ENCODE results near the gene SLC14A1.

SLC14A1 gene

GRCh38 chr18:45724601-45725000 is 620 bp downstream of the SLC14A1 start:
- no peak for DNase-seq (ENCODE audit: low read depth)

GRCh38 chr18:45725336-45725735 is 1.4 kb downstream of the SLC14A1 start:
- DNase-seq (ENCODE audit: low read depth), result no peak

GRCh38 chr18:45726603-45727002 is 2.6 kb downstream of the SLC14A1 start:
- DNase-seq (ENCODE audit: low read depth), result no peak

GRCh38 chr18:45727068-45727467 is 3.1 kb downstream of the SLC14A1 start:
- no peak for DNase-seq (ENCODE audit: low read depth)

GRCh38 chr18:45728336-45729010 is 4.5 kb downstream of the SLC14A1 start:
- DNase-seq (ENCODE audit: low read depth), result no peak

GRCh38 chr18:45730832-45731575 is 7.0 kb downstream of the SLC14A1 start:
- no peak for DNase-seq (ENCODE audit: low read depth)

- DNase-seq (ENCODE audit: low read depth), result no peak
These were observed 7.7 kb downstream of the SLC14A1 start for GRCh38 chr18:45731716-45732115.

- DNase-seq (ENCODE audit: low read depth), result no peak
These were observed 9.6 kb downstream of the SLC14A1 start for GRCh38 chr18:45733535-45733934.

- no peak for DNase-seq (ENCODE audit: low read depth)
These were observed 10.5 kb downstream of the SLC14A1 start for GRCh38 chr18:45734505-45734904.

GRCh38 chr18:45734944-45735343 is 11.0 kb downstream of the SLC14A1 start:
- DNase-seq (ENCODE audit: low read depth), result no peak

- DNase-seq (ENCODE audit: low read depth), result no peak
These were observed 14.7 kb downstream of the SLC14A1 start for GRCh38 chr18:45738660-45739059.

- DNase-seq (ENCODE audit: low read depth), result no peak
These were observed 15.3 kb downstream of the SLC14A1 start for GRCh38 chr18:45739268-45739667.

- DNase-seq (ENCODE audit: low read depth), result no peak
These were observed 15.9 kb downstream of the SLC14A1 start for GRCh38 chr18:45739848-45740247.

GRCh38 chr18:45741056-45741455 is 17.1 kb downstream of the SLC14A1 start:
- no peak for DNase-seq (ENCODE audit: low read depth)

- DNase-seq (ENCODE audit: low read depth), result no peak
These were observed 22.0 kb downstream of the SLC14A1 start for GRCh38 chr18:45745817-45746461.

GRCh38 chr18:45748501-45748900 is 24.5 kb downstream of the SLC14A1 start:
- no peak for DNase-seq (ENCODE audit: low read depth)

GRCh38 chr18:45749918-45750689 is 26.1 kb downstream of the SLC14A1 start:
- DNase-seq (ENCODE audit: low read depth), result no peak

GRCh38 chr18:45751766-45752165 is 27.8 kb downstream of the SLC14A1 start:
- no peak for DNase-seq (ENCODE audit: low read depth)

GRCh38 chr18:45752681-45753080 is 28.7 kb downstream of the SLC14A1 start:
- no peak for DNase-seq (ENCODE audit: low read depth)

- DNase-seq (ENCODE audit: low read depth), result no peak
These were observed 29.3 kb downstream of the SLC14A1 start for GRCh38 chr18:45753286-45753685.

GRCh38 chr18:45755934-45756333 is 32.0 kb downstream of the SLC14A1 start:
- no peak for DNase-seq (ENCODE audit: low read depth)

GRCh38 chr18:45757005-45757404 is 33.0 kb downstream of the SLC14A1 start:
- no peak for DNase-seq (ENCODE audit: low read depth)
